Colonic mucosa (tissue), 4 donors: ENCODE measurements around the gene ENO2. TPM values are rescaled to one million over a fixed set of nuclear protein-coding genes. Genes with fewer than 3 reads are reported as not detected.

ENCODE experiments used
- DNase-seq: peaks from one replicate; pipeline ENCODE4 v3.0.0-alpha.2; 2020
- H3K27ac ChIP-seq: fragments of 200-600 bp; one replicate; pipeline ENCODE4 v1.8.0; 2021
- H3K27me3 ChIP-seq: fragments of 200-600 bp; one replicate; pipeline ENCODE4 v1.8.0; 2021
- H3K36me3 ChIP-seq: fragments of 200-600 bp; one replicate; pipeline ENCODE4 v1.8.0; 2021
- H3K4me1 ChIP-seq: fragments of 200-600 bp; one replicate; pipeline ENCODE4 v1.8.0; 2021; ENCODE audit warnings: mild to moderate bottlenecking
- H3K4me3 ChIP-seq: fragments of 200-600 bp; one replicate; pipeline ENCODE4 v1.8.0; 2021
- H3K9ac ChIP-seq, 2 donors: one replicate each; pipeline ENCODE4 v1.7.0; 2013; ENCODE audit warnings: control low read depth in 2 of 2, low read depth in 2 of 2, low read length in 2 of 2
- H3K9me3 ChIP-seq: fragments of 200-600 bp; one replicate; pipeline ENCODE4 v1.8.0; 2021
- intact Hi-C: fragments of 100-400 bp; cut with DNase I; formaldehyde crosslinking; loops from one replicate; pipeline ENCODE4 v1.14.1; 2022
- total RNA-seq, 2 donors: library from RNA; stranded (reverse); fragmentation: NEBNext Ultra II Directional in 1 of 2; extraction: Animal tissue kit (Norgen Biotek cat#: 25700) in 1 of 2; gene quantifications; one replicate each; pipeline ENCODE4 v1.2.1, GENCODE V29; 2021
- TF ChIP-seq, protein P1 (sequence below): fragments of 200-600 bp; IDR thresholded peaks from one replicate; pipeline ENCODE4 v1.8.0; 2022; ENCODE audit warnings: antibody characterized with exemption, mild to moderate bottlenecking
- donor health status: healthy.
- donor health status: DM: no; HTN: no; CAD: no.
- donor health status: DM: no; HTN: no; CAD: no.

Gene ENO2
- total RNA-seq, 2 donors from 2014 or later, result 7.6 to 15.7 TPM

GRCh38 chr12:6957741-6958608 lies 43.6 kb downstream of the ENO2 start:
- TF ChIP-seq, protein P1, sequence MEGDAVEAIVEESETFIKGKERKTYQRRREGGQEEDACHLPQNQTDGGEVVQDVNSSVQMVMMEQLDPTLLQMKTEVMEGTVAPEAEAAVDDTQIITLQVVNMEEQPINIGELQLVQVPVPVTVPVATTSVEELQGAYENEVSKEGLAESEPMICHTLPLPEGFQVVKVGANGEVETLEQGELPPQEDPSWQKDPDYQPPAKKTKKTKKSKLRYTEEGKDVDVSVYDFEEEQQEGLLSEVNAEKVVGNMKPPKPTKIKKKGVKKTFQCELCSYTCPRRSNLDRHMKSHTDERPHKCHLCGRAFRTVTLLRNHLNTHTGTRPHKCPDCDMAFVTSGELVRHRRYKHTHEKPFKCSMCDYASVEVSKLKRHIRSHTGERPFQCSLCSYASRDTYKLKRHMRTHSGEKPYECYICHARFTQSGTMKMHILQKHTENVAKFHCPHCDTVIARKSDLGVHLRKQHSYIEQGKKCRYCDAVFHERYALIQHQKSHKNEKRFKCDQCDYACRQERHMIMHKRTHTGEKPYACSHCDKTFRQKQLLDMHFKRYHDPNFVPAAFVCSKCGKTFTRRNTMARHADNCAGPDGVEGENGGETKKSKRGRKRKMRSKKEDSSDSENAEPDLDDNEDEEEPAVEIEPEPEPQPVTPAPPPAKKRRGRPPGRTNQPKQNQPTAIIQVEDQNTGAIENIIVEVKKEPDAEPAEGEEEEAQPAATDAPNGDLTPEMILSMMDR, result no peak
- Histone ChIP-seq H3K9ac (peak overlapping the region in 1 of 2 donors; percentile 59), H3K36me3 (no peaks in the 10 kb centered on the region), H3K9me3 (no peaks in the 10 kb centered on the region), H3K4me3 (no peak overlapping the region), H3K27ac (peak overlapping the region; percentile 95), H3K4me1 (peaks cover 10% of the 10 kb centered on the region), H3K27me3 (no peaks in the 10 kb centered on the region)
- DNase-seq, result no peak
- intact Hi-C loops, result no loop called here

DNA sequence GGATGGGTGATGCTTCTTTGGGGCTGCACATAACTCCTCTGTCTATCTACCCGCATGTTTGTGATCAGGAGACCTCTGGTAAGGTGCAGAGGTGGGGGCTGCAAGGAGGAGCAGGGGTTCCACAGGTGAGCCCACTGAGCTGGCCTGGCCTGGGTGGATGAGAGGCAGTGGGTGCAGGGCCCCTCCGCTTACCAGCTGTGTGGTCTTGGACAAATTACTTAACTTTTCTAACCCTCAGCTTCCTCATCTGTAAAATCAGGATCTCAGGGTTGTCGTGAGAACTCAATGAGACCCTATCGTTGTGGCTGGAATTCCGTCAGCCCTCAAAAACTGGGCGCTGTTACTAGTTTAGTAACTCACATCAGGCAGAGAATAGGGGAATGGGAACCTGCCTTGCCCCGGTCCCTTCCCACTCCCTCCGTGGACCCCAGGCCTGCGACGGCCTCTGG lies 44.3 kb downstream of the ENO2 start:
- Histone ChIP-seq H3K27me3 (no peaks in the 10 kb centered on the region), H3K9me3 (no peaks in the 10 kb centered on the region), H3K4me3 (no peak overlapping the region), H3K36me3 (no peaks in the 10 kb centered on the region), H3K4me1 (peaks cover 10% of the 10 kb centered on the region), H3K27ac (peak overlapping the region; percentile 95), H3K9ac (peak overlapping the region; percentile 38 to 59)
- intact Hi-C loops, result no loop called here
- DNase-seq, result no peak
- TF ChIP-seq, protein P1, result no peak

DNA sequence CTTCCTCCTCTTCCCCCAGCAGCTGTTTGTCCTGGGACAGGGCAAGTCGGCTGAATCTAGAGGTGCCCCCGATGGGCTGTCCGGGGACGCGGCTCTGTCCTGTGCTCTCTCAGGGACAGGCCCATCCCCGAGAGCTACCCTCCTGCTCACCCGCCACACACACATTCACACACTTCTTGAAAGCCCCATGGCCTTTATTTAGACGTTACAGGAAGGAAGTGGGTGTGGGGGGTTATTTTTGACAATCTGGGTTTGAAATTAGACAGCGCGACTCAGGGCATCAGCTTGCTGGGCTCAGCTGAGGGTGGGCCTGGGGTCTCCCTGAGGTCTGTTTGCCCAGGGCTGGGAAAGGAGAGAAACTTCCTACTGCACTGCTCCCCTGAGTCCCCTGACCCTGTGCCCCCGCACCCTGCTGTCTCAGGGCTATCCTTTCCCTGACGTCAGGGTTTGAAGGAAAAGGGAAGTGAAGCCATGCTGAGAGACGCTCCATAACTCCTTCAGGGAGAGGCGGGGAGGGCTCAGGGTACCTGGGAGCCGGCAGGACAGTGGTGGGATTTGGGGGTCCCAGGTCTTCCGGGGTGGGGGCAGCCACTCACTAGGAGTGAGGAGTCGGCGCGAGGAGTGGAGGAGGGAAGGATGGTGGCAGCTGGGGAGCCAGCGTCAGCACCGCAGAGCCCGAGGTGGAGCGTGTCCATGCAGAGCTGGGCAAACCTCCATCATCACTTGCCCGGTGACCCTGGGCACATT lies 44.9 kb downstream of the ENO2 start:
- intact Hi-C loops, result no loop called here

GRCh38 chr12:6959805-6960592 lies 45.6 kb downstream of the ENO2 start:
- TF ChIP-seq, protein P1, result no peak
- Histone ChIP-seq H3K27ac (peak overlapping the region; percentile 95), H3K4me3 (no peak overlapping the region), H3K9me3 (no peaks in the 10 kb centered on the region), H3K27me3 (no peaks in the 10 kb centered on the region), H3K9ac (peak overlapping the region in 1 of 2 donors; percentile 98), H3K36me3 (no peaks in the 10 kb centered on the region), H3K4me1 (peaks cover 16% of the 10 kb centered on the region)
- intact Hi-C loops, result no loop called here
- DNase-seq, result peak; percentile 21

More for the DNA sequence above, 44.9 kb downstream of the ENO2 start:
- peak overlapping the region; percentile 95 for H3K27ac ChIP-seq
- H3K4me1 ChIP-seq, result peaks cover 10% of the 10 kb centered on the region
- no peak for DNase-seq
- TF ChIP-seq, protein P1, result no peak
- no peaks in the 10 kb centered on the region for H3K36me3 ChIP-seq
- H3K27me3 ChIP-seq, result no peaks in the 10 kb centered on the region
- peak overlapping the region; percentile 38 to 59 for H3K9ac ChIP-seq
- no peaks in the 10 kb centered on the region for H3K9me3 ChIP-seq
- no peak overlapping the region for H3K4me3 ChIP-seq
